Psoas muscle (tissue), 8 donors: ENCODE results near the gene TSC1. TPM values are rescaled to one million over a fixed set of nuclear protein-coding genes. Genes with fewer than 3 reads are reported as not detected.

Experiments used
- ATAC-seq, 4 donors: fragments of 200-7000 bp; cut with Tn5 transposase; one replicate each; pipeline ENCODE4 v1.9.1; 2020; ENCODE audit warnings: moderate library complexity in 3 of 4, mild to moderate bottlenecking in 2 of 4
- DNase-seq, 2 donors: peaks; one replicate each; pipeline ENCODE4 v3.0.0-alpha.2; 2020
- H3K27ac ChIP-seq: fragments of 200-600 bp; one replicate; pipeline ENCODE4 v1.8.0; 2022
- H3K27me3 ChIP-seq, 3 donors: fragments of 200-600 bp in 1 of 3; one replicate each; pipeline versions ENCODE4 v1.6.1 to v1.8.0; 2013 to 2022; ENCODE audit warnings: low read length in 2 of 3, mild to moderate bottlenecking in 2 of 3, moderate library complexity in 1 of 3; ENCODE audit not compliant: insufficient read depth in 3 of 3
- H3K36me3 ChIP-seq, 2 donors: fragments of 200-600 bp in 1 of 2; one replicate each; pipeline versions ENCODE4 v1.6.1 to v1.8.0; 2013 to 2022; ENCODE audit warnings: low read depth in 1 of 2, mild to moderate bottlenecking in 1 of 2, moderate library complexity in 1 of 2; ENCODE audit not compliant: insufficient read depth in 1 of 2
- H3K4me1 ChIP-seq: fragments of 200-600 bp; one replicate; pipeline ENCODE4 v1.8.0; 2022
- H3K4me3 ChIP-seq: fragments of 200-600 bp; one replicate; pipeline ENCODE4 v1.8.0; 2022; ENCODE audit warnings: mild to moderate bottlenecking
- H3K9me3 ChIP-seq: fragments of 200-600 bp; one replicate; pipeline ENCODE4 v1.8.0; 2022
- CTCF ChIP-seq: fragments of 200-600 bp; IDR thresholded peaks from one replicate; pipeline ENCODE4 v1.8.0; 2022; ENCODE audit warnings: antibody characterized with exemption
- WGBS, 3 donors: extraction: QIAGEN DNeasy Blood & Tissue Kit; methylation state at CpG; one replicate each; pipeline versions ENCODE4 v1.1.6 to v1.1.7; 2013; 5-methylcytosine and 5-hydroxymethylcytosine counted together
- intact Hi-C, 2 donors: fragments of 100-400 bp; cut with DNase I; formaldehyde crosslinking; loops; one replicate each; pipeline versions ENCODE4 v1.11.0 to v1.14.2; 2022
- polyA plus RNA-seq, 3 donors: library from polyadenylated mRNA; stranded (reverse); fragments of 200-250 nt; gene quantifications; one replicate each; pipeline ENCODE4 v1.2.3, GENCODE V29; 2013
- total RNA-seq, 4 donors: library from RNA; stranded (reverse); fragmentation: NEBNext Ultra II Directional in 2 of 4; extraction: Animal tissue kit (Norgen Biotek cat#: 25700) in 2 of 4; gene quantifications; one replicate each; pipeline versions ENCODE4 v1.2.1 to v1.2.4, GENCODE V29; 2021 to 2023
- donor health status: healthy with polysubstance abuse.
- donor health status: DM: no; HTN: no; CAD: no; lungs with moderate emphysema.
- donor health status: Bipolar disorder and iron deficiency.
- donor health status: healthy.
- donor health status: DM: yes; HTN: yes; CAD: no.
- donor health status: DM: no; HTN: no; CAD: no.
- donor health status: DM: no; HTN: no; CAD: no.
- donor health status: DM: yes; HTN: yes; CAD: no.

Gene TSC1
- total and polyA plus RNA-seq, 7 donors, result 13.1 to 38.4 (median 26.8) TPM

GRCh38 chr9:132919614-132920268 lies 24.7 kb downstream of the TSC1 start:
- ATAC-seq (no peak), DNase-seq (no peak)
- TF ChIP-seq CTCF, result no peak
- 55 to 78% (median 67%) methylated on average over 7 of the region's 7 CpGs for WGBS, 3 donors
- intact Hi-C loops, result loop anchor here in 1 of 2 donors (10.0 kb wide), 1 partner anchor 305 kb away; no protein-coding TSS in a partner anchor
- H3K9me3 ChIP-seq, result peaks cover 6% of the 10 kb centered on the region
- no peak overlapping the region for H3K27ac ChIP-seq
- peaks cover 13 to 100% of the 10 kb centered on the region in 2 donors for H3K36me3 ChIP-seq
- no peaks in the 10 kb centered on the region for H3K27me3 ChIP-seq
- no peak overlapping the region for H3K4me3 ChIP-seq
- H3K4me1 ChIP-seq, result no peaks in the 10 kb centered on the region

- intact Hi-C loops, result loop anchor here in 1 of 2 donors (10.0 kb wide), 1 partner anchor 300 kb away; no protein-coding TSS in a partner anchor
- no peak for TF ChIP-seq CTCF
- peaks cover 10 to 96% of the 10 kb centered on the region in 2 donors for H3K36me3 ChIP-seq
- H3K4me3 ChIP-seq, result no peak overlapping the region
- ATAC-seq (no peak), DNase-seq (no peak)
- WGBS, 3 donors, result 92 to 95% (median 95%) methylated on average over 6 of the region's 6 CpGs
- H3K4me1 ChIP-seq, result no peaks in the 10 kb centered on the region
- no peak overlapping the region for H3K27ac ChIP-seq
- H3K9me3 ChIP-seq, result peaks cover 6% of the 10 kb centered on the region
- H3K27me3 ChIP-seq, result no peaks in the 10 kb centered on the region
Observed at GRCh38 chr9:132914924-132915323, 29.5 kb downstream of the TSC1 start.

GRCh38 chr9:132912131-132912530 lies 32.3 kb downstream of the TSC1 start:
- Histone ChIP-seq H3K27me3 (no peaks in the 10 kb centered on the region), H3K36me3 (peaks cover 12 to 95% of the 10 kb centered on the region in 2 donors), H3K4me1 (no peaks in the 10 kb centered on the region), H3K4me3 (no peak overlapping the region), H3K9me3 (peaks cover 6% of the 10 kb centered on the region), H3K27ac (no peak overlapping the region)
- intact Hi-C loops, result loop anchor here in 1 of 2 donors (10.0 kb wide), 1 partner anchor 297 kb away; no protein-coding TSS in a partner anchor
- WGBS, 3 donors, result 93 to 97% (median 94%) methylated on average over 4 of the region's 4 CpGs
- no peak for ATAC-seq
- no peak for DNase-seq
- no peak for TF ChIP-seq CTCF

- intact Hi-C loops, result loop anchor here in 1 of 2 donors (10.0 kb wide), 1 partner anchor 296 kb away; no protein-coding TSS in a partner anchor
- WGBS, 3 donors, result 88 to 95% (median 91%) methylated on average over 6 of the region's 6 CpGs
- H3K36me3 ChIP-seq, result peaks cover 10 to 95% of the 10 kb centered on the region in 2 donors
- no peak overlapping the region for H3K4me3 ChIP-seq
- H3K4me1 ChIP-seq, result no peaks in the 10 kb centered on the region
- no peak overlapping the region for H3K27ac ChIP-seq
- no peak for DNase-seq
- no peak for TF ChIP-seq CTCF
- no peaks in the 10 kb centered on the region for H3K27me3 ChIP-seq
- ATAC-seq, result no peak
- H3K9me3 ChIP-seq, result no peaks in the 10 kb centered on the region
Observed at GRCh38 chr9:132910376-132910775, 34.0 kb downstream of the TSC1 start.
